ENCODE data around the gene CYP3A4.
"Not testable (repeated sequence)": the region's sequence is repeated elsewhere in the genome, so short reads cannot be mapped to it uniquely, and the experiment has no call there.

CYP3A4 gene

DNA sequence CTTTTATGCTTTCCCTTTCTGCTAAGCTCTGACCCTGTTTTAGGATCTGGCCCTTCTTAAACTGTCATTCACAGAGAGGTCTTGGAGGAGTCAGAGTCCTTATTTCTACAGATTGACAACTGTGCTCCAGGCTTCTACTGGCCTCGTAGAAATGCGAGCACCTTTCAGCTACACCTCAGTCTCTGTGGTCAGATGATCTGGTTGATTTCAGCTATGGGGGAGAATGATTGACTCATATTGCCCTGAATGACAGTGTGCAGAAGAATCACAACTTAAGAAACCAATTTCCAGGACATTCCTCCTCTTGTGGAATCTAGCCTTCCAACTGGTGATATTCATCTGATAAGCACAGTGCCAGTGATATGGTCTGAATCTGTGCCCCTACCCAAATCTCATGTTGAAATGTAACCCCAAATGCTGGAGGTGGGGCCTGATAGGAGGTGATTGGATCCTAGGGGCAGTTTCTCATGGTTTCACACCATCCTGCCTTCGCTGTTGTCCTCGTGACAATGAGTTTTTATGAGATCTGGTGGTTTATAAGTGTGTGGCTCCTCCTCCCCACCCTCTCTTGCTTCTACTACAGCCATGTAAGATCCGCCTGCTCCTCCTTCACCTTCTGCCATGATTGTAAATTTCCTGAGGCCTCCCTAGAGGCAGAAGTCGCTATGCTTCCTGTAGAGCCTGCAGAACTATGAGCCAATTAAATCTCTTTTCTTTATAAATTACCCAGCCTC lies 35.0 kb downstream of the CYP3A4 start:
- Mint-ChIP-seq H3K36me3 (ENCODE audit: low read depth) (no peaks in the 10 kb centered on the region), H3K27ac (no peak overlapping the region), H3K4me3 (no peak overlapping the region), H3K27me3 (ENCODE audit: low read depth, poor library complexity) (peaks cover 9% of the 10 kb centered on the region), H3K4me1 (peaks cover 35% of the 10 kb centered on the region), H3K9me3 (peaks cover 17% of the 10 kb centered on the region)
- TF ChIP-seq, protein P1, sequence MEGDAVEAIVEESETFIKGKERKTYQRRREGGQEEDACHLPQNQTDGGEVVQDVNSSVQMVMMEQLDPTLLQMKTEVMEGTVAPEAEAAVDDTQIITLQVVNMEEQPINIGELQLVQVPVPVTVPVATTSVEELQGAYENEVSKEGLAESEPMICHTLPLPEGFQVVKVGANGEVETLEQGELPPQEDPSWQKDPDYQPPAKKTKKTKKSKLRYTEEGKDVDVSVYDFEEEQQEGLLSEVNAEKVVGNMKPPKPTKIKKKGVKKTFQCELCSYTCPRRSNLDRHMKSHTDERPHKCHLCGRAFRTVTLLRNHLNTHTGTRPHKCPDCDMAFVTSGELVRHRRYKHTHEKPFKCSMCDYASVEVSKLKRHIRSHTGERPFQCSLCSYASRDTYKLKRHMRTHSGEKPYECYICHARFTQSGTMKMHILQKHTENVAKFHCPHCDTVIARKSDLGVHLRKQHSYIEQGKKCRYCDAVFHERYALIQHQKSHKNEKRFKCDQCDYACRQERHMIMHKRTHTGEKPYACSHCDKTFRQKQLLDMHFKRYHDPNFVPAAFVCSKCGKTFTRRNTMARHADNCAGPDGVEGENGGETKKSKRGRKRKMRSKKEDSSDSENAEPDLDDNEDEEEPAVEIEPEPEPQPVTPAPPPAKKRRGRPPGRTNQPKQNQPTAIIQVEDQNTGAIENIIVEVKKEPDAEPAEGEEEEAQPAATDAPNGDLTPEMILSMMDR (IDR thresholded peaks at IDR 0.05), result no peak
- no peak for DNase-seq

DNA sequence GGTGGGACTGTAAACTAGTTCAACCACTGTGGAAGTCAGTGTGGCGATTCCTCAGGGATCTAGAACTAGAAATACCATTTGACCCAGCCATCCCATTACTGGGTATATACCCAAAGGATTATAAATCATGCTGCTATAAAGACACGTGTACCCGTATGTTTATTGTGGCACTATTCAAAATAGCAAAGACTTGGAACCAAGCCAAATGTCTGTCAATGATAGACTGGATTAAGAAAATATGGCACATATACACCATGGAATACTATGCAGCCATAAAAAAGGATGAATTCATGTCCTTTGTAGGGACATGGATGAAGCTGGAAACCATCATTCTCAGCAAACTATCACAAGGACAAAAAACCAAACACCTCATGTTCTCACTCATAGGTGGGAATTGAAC lies 37.1 kb downstream of the CYP3A4 start:
- peaks cover 10% of the 10 kb centered on the region for H3K27me3 Mint-ChIP-seq (ENCODE audit: low read depth, poor library complexity)
- not testable (repeated sequence) for H3K4me3 Mint-ChIP-seq; H3K27ac Mint-ChIP-seq; H3K36me3 Mint-ChIP-seq (ENCODE audit: low read depth); DNase-seq
- peaks cover 29% of the 10 kb centered on the region for H3K4me1 Mint-ChIP-seq
- H3K9me3 Mint-ChIP-seq, result peaks cover 14% of the 10 kb centered on the region

DNA sequence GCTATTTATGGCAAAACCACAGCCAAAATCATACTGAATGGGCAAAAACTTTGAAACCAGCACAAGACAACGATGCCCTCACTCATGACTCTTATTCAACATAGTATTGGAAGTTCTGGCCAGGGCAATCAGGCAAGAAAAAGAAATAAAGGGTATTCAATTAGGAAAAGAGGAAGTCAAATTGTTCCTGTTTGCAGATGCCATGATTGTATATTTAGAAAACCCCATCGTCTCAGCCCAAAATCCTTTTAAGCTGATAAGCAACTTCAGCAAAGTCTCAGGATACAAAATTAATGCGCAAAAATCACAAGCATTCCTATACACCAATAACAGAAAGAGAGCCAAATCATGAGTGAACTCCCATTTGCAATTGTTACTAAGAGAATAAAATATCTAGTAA lies 38.6 kb downstream of the CYP3A4 start:
- H3K36me3 Mint-ChIP-seq (ENCODE audit: low read depth); DNase-seq; H3K4me3 Mint-ChIP-seq; H3K27ac Mint-ChIP-seq: not testable (repeated sequence)
- Mint-ChIP-seq H3K4me1 (peaks cover 18% of the 10 kb centered on the region), H3K9me3 (peaks cover 14% of the 10 kb centered on the region), H3K27me3 (ENCODE audit: low read depth, poor library complexity) (peaks cover 10% of the 10 kb centered on the region)

DNA sequence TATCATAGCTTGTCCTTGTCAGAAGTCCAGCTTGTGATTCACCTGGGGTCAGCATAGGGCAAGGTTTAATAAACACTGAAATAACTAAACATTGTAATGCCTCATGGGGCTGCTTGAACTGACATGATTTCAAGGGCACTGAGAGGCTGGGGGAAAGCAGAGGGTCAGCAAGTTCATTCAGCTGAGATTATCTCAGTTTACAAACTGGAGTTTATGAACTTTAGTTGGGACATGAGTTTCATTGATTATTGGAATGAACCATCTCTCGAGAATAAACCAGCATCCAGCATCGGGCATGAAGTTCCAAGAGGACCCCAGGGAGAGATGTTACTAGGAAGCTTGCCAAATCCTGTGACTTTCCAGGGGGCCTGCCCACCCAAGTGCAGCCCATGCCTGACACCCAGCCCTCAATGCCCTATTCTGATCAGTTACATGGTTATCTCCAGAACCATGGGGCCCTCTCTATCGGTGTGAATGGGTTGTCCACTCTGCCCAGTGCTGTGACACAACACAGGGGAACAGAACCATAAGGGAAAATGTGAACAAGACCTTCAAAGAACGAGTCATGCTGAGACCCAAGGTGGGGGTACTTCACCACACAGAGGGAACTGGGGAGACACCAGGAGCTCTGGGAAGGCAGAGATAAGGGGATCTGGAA lies 41.1 kb downstream of the CYP3A4 start:
- peaks cover 10% of the 10 kb centered on the region for H3K27me3 Mint-ChIP-seq (ENCODE audit: low read depth, poor library complexity)
- H3K27ac Mint-ChIP-seq, result no peak overlapping the region
- no peak overlapping the region for H3K4me3 Mint-ChIP-seq
- no peaks in the 10 kb centered on the region for H3K4me1 Mint-ChIP-seq
- no peaks in the 10 kb centered on the region for H3K36me3 Mint-ChIP-seq (ENCODE audit: low read depth)
- TF ChIP-seq, protein P1 (IDR thresholded peaks at IDR 0.05), result no peak
- H3K9me3 Mint-ChIP-seq, result peaks cover 14% of the 10 kb centered on the region
- DNase-seq, result no peak

DNA sequence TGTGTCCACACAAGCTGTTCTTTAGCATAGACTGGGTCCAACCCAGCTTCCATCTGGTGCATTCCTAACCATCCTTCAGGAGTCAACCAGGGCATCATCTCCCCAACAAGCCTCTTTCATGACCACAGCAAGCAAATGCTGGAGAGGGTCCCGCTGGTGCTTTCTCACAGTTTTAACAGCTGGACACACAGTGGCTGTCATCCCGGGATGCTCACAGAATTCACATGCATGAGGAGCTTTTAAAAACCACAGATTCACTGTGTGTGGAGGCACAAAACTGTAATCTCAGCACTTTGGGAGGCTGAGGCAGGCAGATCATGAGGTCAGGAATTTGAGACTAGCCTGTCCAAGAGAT lies 42.6 kb downstream of the CYP3A4 start:
- Mint-ChIP-seq H3K9me3 (peaks cover 14% of the 10 kb centered on the region), H3K27ac (no peak overlapping the region), H3K4me3 (no peak overlapping the region), H3K27me3 (ENCODE audit: low read depth, poor library complexity) (peaks cover 10% of the 10 kb centered on the region), H3K4me1 (no peaks in the 10 kb centered on the region), H3K36me3 (ENCODE audit: low read depth) (no peaks in the 10 kb centered on the region)
- TF ChIP-seq, protein P1 (IDR thresholded peaks at IDR 0.05), result no peak
- DNase-seq, result no peak

DNA sequence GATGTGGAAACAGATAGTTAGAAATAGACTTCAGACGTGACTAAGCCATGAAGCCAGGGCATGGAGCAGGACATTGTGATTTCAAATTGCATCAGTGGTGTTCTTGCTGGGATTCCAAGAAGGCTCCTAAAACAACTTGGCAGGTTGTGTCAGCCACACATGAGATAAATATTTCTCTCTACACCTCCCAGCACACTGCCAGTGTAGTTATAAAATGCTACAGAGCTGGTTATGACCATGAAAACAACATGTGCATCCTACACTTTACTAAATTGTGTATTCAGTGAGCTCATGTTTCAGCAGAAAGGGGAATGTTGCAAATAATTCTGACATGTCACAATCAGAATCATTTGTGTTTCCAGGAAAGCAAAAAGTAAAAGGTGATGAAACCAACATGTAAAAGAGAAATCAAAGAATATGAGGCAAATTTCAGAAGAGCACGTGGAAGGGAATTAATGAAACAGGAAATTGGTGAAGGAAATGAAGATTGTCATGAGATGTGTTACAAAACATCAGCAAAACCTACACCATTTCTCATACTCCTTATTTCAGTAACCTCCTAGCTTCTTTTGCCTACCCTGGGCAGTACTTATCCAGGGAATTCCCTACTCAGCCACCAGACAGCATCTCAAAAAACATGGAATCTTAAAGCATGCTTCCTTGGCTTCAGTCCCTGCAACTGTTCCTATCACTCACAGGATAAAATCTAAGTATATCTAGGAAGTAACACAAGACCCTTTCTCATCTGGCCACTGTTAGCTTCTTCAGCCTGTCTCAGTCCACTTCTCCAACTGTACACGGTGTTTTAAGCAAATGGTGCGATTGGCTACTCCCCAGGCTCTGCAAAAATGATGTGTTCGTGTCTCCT lies 43.2 kb downstream of the CYP3A4 start:
- Mint-ChIP-seq H3K36me3 (ENCODE audit: low read depth) (no peaks in the 10 kb centered on the region), H3K4me1 (no peaks in the 10 kb centered on the region), H3K27ac (no peak overlapping the region), H3K4me3 (no peak overlapping the region), H3K27me3 (ENCODE audit: low read depth, poor library complexity) (peaks cover 14% of the 10 kb centered on the region), H3K9me3 (peaks cover 11% of the 10 kb centered on the region)
- TF ChIP-seq, protein P1 (IDR thresholded peaks at IDR 0.05), result no peak
- no peak for DNase-seq
